Measurements from ENCODE around the gene CIDEA.
A peak's percentile ranks its signal among the peaks of the same experiment; 100 is the strongest.
"Not testable (repeated sequence)": the region's sequence is repeated elsewhere in the genome, so short reads cannot be mapped to it uniquely, and the experiment has no call there.

The CIDEA gene, protein sequence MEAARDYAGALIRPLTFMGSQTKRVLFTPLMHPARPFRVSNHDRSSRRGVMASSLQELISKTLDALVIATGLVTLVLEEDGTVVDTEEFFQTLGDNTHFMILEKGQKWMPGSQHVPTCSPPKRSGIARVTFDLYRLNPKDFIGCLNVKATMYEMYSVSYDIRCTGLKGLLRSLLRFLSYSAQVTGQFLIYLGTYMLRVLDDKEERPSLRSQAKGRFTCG

DNA sequence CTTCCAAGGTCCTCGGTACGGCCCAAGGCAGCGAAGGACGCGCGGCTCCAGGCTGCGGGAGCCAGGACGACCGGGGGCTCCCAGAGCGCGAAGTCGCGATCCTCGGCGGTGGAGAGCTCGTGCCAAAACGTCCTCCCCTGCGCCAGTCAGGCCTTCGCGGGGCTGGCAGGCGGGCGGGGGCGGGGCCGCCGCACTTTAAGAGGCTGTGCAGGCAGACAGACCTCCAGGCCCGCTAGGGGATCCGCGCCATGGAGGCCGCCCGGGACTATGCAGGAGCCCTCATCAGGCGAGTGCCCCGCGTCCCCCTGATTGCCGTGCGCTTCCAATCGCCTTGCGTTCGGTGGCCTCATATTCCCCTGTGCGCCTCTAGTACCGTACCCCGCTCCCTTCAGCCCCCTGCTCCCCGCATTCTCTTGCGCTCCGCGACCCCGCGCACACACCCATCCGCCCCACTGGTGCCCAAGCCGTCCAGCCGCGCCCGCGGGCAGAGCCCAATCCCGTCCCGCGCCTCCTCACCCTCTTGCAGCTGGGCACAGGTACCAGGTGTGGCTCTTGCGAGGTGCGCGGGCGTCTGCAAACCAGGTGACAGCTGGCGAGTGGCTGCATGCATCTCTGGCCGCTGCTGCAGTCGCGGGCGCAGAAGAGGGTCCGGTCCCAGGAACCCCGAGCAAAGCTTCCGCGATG lies at the start of gene CIDEA:
CIDEA (plus strand) TSS at position 226 of the 684 bp plus-strand sequence; CDS start at position 249, 23 bp downstream.
- DNase-seq, result no peak

DNA sequence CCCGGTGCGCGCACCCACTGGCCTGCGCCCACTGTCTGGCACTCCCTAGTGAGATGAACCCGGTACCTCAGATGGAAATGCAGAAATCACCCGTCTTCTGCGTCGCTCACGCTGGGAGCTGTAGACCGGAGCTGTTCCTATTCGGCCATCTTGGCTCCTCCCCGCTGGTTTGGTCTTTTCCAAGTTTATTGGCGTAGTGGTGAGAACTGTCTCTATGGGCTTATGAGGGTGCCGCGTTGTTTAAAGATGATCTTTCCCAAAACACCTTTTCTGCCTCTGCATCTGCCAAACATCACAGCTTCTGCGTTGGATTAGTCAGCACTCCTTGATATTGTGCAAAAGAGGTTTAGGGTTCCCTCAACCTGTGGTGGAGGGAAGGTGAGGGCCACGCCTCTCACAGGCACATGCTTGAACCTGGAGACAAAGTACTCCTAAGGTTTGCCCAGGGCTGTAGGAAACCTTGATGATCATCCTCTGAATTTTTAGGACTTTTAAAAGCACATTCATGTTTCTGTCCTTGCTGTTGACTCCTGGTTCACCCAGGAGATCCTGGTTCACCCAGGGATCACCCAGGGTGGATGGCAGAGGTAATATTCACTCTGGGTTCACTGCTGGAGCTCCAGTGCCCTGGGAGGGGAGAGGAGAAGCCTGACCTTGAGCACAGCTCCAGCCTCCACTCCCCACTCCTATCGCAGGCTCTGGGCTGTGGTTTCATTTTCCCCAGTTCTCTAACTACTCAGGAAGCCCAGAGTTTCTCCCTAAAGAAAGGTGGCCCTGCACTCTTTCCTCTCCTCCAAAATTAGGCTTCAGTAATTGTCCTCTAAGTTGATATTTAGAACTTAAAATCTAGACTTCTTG lies 45.6 kb upstream of the CIDEA start:
- DNase-seq, result not testable (repeated sequence)

DNA sequence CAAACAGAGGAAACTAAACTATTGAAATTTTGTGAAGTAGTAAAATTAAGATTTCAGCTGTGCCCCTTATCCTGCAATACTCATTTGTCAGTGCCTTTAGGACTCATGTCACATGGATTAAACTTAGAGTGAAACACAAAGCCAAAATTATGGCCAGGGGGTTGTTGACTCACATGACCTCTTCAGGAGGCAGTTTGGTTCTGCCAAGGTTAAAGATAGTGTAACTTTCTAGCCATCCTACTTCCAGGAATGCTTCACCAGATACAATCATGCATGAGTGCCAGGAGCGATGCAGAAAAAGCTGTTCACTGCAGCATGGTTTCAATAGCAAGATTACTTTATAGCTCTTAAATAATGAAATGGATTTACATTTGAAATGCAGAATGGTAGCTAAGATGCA lies 41.9 kb upstream of the CIDEA start:
- not testable (repeated sequence) for DNase-seq

DNA sequence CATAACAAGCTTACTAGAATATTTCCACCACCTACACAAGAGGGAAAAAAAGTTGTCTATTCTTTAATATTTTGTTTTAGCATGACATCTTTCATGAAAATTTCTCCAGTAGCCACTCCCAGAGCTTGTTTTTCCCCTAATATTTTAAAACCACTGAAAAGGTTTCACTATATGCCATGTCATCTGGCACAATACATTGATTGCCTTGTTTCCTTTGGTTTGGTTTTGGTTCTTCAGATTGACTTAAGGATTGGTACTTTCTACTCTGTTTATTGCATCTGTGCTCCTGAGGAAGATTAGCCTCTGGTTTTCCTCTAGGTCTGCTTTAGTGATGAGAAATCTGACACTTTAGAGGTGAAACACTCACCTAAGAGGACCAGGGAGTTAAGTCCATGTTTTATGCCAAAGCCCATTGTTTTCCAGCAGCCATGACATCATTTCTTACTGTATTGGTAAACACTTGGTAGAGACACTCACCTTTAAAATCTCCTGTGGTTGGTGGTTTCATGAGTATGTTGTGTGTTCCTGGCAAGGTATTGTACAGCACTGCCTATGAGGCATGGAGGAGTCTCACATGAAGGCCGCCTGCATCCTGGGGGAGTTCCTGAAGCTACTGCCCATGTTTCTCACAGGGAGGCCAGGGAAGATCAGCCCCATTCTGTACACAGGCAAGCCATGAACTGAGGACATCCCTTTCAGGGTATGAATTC lies 39.7 kb upstream of the CIDEA start:
- DNase-seq, result not testable (repeated sequence)

DNA sequence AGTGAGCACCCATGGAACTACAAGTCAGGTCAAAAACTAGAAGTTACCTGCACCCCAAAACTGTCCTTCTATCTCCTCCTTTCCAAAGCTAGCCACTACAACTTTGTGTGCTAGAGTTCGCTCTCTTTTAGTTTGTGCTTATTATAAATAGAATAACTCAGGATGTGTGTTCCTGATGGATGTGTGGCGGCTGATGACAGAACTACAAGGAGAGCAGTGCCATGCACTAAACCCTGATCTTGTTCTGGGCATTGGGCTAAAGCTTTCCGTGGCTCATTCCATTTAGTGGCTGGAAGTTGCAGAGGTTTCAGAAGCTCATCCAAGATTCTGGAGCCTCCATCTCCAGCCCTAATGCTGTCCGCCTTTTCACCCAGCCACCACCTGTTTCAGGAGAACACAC lies 37.7 kb upstream of the CIDEA start:
- DNase-seq, result not testable (repeated sequence)

DNA sequence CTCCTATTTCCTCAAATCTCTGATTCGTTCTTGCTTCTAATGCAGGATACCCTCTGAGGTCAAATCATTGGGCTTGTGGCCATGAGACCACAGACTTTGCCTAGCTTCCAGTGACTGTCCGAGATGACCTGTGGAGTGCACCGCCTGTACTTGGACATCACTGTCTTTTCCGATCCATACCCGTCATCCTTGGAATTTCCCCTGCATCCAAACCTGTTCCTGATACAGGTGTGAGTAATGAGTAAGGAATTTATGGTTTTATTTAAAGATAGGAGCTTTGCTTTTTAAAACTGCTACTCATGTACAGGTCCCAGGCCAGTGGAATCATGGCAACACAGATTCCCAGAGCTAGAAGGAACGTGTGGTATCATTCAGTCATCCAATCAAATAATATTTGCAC lies 35.6 kb upstream of the CIDEA start:
- DNase-seq, result not testable (repeated sequence)

DNA sequence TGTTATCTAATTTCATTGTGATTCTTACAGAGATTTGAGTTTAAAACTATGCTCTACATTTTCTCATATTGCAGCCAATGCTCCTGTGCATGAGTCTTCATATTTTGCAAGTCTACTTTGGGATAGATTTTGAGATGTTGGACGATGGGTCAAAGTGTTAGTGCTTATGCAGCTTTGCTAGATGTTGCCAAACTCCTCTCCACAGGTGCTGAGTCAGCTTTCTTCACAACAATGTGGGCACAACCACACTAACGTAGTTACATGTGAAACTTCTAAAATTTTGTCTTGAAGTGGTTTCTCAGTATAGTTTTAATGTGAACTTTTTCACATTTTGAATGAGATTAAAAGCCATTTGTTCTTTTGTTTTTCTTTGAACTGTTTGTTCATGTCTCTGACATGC lies 32.1 kb upstream of the CIDEA start:
- not testable (repeated sequence) for DNase-seq

DNA sequence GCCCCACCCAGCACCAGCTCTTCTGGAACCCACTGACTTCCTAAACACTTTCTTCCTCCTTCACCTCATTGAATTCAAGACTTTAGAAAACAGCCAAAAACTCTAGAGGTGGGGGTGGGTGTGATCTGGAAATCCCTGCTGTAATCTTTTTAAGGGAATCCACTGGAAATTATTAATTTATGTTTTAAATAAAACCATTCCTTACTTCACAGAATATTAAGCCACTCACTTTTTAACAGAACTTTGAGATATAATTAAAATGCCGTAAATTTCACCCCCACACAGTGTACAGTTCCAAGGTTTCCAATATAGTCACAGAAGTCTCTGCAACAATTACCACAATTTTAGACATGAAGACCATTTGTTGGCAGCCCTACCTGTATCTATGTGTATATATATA lies 30.8 kb upstream of the CIDEA start:
- not testable (repeated sequence) for DNase-seq

DNA sequence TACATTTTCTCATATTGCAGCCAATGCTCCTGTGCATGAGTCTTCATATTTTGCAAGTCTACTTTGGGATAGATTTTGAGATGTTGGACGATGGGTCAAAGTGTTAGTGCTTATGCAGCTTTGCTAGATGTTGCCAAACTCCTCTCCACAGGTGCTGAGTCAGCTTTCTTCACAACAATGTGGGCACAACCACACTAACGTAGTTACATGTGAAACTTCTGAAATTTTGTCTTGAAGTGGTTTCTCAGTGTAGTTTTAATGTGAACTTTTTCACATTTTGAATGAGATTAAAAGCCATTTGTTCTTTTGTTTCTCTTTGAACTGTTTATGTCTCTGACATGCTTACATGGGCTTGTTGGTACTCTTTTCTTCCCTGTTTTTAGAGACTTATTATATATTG lies 27.4 kb upstream of the CIDEA start:
- DNase-seq, result not testable (repeated sequence)

DNA sequence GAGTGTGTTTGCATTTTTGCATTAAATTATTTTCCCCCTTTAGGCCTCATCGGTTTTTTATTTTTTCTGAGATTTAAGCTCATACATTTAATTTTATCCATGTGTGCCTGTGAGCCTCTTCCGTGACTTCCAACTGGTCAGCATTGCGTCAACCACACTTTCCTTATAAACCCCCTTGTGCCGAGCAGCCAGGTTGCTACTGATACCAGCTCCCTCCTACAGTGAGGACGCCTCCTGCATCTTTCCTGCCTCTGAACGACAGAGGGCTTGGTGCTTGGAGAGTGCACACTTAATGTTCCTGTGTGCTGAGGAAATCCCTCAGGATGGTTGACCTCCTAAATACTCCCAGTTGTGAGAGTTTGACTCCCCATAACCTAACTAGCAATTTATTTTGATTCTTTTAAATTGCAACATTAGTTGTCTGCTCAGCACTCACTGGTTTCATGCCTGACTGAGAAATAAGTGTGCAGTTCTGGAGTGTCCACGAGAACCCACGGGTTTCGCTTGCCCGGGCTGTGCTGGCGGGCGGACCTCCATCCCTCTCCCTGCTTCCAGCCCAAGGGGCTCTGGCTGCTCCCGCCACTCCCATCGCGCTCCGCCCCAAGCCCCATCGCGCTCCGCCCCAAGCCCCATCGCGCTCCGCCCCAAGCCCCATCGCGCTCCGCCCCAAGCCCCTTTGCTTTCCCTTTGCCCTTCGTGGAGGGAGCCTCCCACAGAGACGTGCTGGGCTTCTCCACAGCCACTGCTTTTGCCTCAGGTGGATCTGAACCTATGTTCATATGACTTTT lies 26.6 kb upstream of the CIDEA start:
- DNase-seq, result not testable (repeated sequence)

DNA sequence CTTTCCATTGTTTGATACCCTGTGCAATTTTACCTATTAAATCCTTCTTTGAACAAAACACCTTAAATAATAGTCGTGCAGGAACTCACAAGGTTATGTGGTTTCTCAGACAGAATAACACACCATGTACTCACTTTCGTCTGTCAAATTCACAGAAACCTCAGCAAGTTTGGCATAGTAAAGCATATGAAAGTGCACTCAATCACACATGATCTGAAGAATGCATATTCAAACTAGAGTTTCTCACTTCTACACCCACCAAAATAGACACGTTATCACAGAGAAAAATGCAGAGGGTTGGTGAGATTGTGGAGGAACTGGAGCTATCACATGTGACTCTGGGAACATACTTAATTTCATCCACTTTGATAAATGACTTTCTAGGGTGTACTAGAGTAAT lies 25.9 kb upstream of the CIDEA start:
- not testable (repeated sequence) for DNase-seq

DNA sequence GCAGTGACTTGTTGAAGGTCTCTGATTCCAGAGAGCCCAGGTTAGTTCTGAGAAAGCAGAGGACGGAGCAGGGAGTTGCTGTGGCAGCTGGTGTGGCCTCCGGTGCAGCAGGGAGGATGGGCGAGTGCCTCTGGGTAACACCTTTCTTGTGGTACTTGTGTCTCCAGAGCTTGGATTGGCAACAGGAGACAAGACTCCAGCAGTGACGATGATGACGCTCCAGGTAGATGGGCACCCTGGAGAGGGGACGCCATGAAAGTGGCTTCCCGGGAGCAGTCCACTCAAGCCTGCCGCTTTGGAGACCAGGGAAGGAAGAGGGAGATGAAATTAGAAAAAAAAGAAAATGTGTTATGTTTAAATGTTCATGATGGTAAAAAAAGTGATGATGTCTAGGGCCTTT lies 23.6 kb upstream of the CIDEA start:
- DNase-seq, result not testable (repeated sequence)

DNA sequence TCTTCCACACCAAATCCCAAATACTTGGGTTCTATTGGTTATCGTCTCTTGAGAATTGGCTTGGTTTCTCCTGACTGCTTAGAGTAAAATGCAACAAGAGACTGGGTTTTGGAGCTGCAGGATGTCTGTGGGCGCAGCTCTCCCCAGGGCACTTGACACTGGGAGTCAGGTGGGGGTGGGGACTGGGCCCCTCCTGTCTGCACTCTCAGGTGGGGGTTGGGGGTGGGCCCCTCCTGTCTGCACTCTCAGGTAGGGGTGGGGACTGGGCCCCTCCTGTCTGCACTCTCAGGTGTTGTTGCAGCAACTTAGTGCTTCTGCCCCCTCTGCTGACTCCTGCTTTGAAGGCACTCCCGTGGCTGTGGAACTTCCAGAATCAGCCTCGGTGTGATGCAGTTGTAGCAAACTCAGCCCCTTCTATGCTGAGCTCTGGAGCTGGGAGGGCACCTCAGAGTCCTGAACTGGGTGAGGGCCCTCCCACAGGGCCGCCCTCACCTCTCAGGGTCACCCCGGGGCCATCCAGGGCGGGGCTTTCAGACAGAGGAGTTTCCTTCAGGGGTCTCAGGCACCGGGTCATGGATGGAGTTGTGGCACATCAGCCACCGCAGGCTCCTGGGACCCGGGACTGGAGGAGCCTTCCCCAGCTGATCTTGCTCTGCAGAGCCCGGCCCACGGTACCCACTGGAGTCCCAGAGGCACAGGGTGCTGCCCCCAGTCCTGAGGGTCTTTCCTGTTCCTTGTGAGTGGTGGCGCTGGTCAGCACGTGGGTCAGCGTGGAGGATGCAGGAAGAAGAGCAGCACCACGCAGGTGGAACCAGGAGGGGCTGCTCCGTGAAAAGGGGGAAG lies 22.9 kb upstream of the CIDEA start:
- DNase-seq, result no peak

DNA sequence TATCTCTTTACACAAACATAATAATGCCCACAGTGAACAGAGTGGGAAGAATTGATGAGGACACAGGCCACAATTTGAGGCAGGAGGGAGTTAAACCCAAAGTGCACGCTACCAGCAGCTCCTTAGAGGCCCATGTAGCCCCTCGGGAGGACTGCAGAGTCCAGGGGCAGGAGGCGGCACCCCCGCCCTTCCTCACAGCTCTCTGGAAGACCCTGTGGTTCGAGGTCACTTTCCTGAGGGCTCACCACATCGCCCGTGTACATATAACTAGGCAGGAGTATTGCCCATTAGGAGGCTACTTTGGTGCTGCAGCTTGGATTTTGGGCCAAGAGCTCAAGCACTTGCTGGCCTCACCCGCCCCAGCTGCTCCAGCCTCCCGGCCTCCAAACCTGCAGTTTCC lies 22.2 kb upstream of the CIDEA start:
- no peak for DNase-seq

DNA sequence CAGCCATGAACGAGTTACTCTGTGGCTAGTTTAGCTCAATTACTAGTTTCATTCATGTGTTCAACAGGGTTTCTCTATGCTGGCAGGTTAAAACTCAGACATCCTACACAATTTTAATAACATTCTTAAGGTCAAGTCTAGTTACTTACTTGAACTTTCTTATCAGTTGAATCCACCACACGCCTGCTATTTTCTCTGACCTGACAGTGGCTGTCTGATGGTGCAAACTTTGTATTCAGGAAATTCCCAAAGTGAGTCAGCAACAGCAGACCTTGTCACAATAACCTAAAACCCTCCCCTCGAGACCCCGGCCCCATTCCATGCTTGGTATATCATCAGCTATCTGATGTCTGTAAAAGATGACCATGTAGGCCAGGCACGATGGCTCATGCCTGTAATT lies 20.8 kb upstream of the CIDEA start:
- DNase-seq, result no peak

DNA sequence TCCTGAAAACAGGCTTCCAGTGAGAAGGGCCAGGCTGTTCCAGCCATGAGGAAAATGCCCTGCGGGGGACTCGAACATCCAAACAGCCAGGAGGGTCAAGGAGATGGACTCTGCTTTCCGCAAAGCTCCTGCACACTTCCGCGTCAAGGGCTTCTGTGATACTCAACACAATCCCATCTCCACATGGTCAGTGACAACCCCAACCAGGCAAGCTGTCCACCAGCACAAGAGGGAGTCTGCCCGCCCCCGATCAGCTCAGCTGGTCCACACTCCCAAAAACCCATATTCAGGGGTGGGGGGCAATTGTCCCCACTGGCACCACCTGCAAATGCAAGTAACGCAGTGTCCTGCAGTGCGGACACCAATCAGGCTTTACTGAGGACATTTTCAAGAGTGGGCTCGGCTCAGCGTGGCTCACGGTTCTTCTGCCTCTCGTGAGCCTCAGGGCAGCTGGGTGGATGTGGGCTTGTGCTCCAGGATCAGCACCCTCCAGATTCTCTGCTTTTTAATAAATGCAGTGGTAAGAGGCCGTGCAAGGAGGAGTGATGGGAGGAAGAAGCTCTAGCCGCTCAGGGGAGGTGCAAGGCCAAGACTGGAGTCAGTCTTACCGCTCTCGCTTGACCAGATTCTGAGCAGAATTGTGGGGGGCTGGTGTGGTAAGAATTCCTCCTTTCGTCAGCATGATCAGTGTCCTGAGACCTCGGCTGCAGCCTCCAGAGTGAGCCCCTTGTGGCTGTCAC lies 19.5 kb upstream of the CIDEA start:
- no peak for DNase-seq

DNA sequence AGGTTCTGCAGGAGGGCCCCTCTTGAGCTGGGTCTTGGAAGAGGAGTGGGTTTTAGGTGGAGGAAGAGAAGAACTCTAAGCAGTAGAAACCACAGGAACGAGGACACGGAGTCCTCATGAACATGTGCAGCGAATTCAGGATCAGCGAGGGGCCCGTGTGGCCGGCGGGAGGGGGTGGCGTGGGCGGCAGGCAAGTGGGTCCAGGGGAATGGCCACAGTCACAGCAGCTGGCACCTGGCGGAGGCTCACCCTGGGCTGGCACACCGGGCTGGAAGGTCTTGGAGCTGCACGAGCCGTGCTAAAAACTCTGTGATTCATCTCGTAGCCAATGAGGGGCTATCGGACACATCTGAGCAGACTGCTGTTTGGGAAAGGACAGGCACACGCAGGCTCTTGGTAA lies 18.0 kb upstream of the CIDEA start:
- DNase-seq, result no peak

DNA sequence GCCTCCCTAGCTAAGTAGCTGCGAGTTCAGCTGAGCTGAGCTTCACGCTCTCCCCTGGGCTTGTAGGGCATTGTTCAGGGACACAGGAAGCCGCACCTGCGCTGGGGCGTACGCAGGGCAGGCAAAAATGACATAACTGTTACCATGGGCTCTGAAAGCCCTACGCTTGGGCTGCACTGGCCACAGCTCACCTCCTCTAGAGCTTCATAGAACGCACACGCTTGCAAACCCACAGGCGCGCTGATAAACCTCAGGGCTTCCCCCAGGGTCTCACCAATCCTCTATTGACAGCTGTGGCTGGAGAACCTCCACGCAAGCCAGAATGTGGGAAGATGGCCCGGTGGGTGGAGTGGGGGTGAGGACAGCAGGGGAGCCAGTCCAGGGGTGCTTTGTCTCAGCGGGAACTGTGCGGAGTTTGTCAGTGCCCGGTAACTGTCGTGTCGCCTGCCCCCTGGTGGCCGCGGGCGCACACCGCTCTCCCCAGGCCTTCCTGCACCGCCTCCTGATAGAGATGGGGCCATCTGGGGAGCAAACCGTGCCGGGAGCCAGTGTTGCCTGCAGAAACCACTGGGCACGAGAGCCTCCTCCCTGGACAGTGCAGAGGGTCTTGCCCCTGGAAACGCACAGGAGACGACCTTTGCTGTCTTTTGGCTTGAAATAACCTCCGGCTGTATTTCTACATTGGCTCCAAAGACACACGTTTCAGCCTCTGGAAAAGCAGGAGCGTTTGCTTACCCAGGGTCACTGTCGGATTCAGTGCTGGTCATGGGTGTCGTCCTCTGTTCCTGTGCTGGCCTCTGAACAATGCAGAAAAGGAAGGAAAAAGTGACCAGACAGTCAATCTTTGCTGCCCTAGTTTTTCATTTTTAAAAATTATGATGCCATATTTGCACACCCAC lies 17.0 kb upstream of the CIDEA start:
- peak; percentile 41 to 70 for DNase-seq

DNA sequence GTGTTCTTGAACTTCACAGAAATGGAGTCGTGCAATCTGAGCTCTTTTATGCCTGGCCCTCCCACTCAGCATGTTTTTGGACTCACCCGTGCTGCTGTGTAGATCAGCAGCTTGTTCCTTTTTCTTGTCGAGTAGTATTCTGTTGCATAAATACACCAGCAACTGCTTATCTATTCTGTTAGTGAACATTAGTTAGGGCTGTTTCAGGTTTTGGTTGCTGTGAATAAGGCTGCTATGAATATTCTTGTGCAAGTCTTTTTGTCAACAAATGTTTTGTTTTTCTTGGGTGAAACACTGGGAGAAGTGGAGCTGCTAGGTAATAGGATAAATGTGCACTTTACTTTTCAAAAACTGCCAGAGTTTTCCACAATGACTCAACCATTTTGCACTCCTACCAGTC lies 15.3 kb upstream of the CIDEA start:
- DNase-seq, result no peak

Data from stimulated activated CD4-positive, alpha-beta T cell treated with anti-CD3 and anti-CD28 coated beads, Interleukin-4, amount 100 ng/mL, for 4 hours (primary cell).